Measurements from ENCODE around the gene GPRC5C.

GRCh38 chr17:74461611-74462010, 29.7 kb downstream of the GPRC5C start:
- TF ChIP-seq POLR2A (IDR thresholded peaks at IDR 0.05; ENCODE audit: low read depth) = no peak
- no peak for TF ChIP-seq CTCF (IDR thresholded peaks at IDR 0.05)
- TF ChIP-seq POLR2AphosphoS5 (IDR thresholded peaks at IDR 0.05) = no peak

Data from esophagus muscularis mucosa (tissue), 3 donors.